Activated T-cell treated with anti-CD3 and anti-CD28 coated beads, Interleukin-2, amount 50 U/mL, for 72 hours (primary cell): ENCODE data around the gene NEDD9. TPM values are rescaled to one million over a fixed set of nuclear protein-coding genes. Genes with fewer than 3 reads are reported as not detected.

Experiments
- ATAC-seq, 2 donors: fragments of 150-1000 bp; cut with Tn5 transposase; replicated peaks in 1 of 2; 2 replicates each; pipeline ENCODE4 v1.10.0; 2021; ENCODE audit warnings: moderate library complexity in 2 of 2, mild to moderate bottlenecking in 1 of 2
- DNase-seq, 2 donors: peaks; one replicate each; pipeline ENCODE4 v3.0.0; 2021 to 2022; ENCODE audit warnings: mixed read lengths in 1 of 2
- H3K27ac Mint-ChIP-seq: one replicate; pipeline ENCODE4 v1.8.0; 2022; ENCODE audit warnings: mild to moderate bottlenecking, moderate library complexity, mixed read lengths
- H3K27me3 Mint-ChIP-seq: one replicate; pipeline ENCODE4 v1.8.0; 2022; ENCODE audit warnings: low read depth, mixed read lengths
- H3K36me3 Mint-ChIP-seq, 2 donors: one replicate each; pipeline ENCODE4 v1.8.0; 2022; ENCODE audit warnings: mixed read lengths in 2 of 2, mild to moderate bottlenecking in 1 of 2; ENCODE audit not compliant: insufficient read depth in 2 of 2
- H3K4me1 Mint-ChIP-seq: one replicate; pipeline ENCODE4 v1.8.0; 2022; ENCODE audit warnings: low read depth, mixed read lengths
- H3K4me3 Mint-ChIP-seq, 2 donors: one replicate each; pipeline ENCODE4 v1.8.0; 2022; ENCODE audit warnings: mild to moderate bottlenecking in 2 of 2, mixed read lengths in 2 of 2, moderate library complexity in 2 of 2
- H3K9me3 Mint-ChIP-seq, 2 donors: one replicate each; pipeline ENCODE4 v1.8.0; 2022; ENCODE audit warnings: mixed read lengths in 2 of 2
- total RNA-seq, 2 donors: library from RNA; stranded (reverse); gene quantifications; one replicate each; pipeline ENCODE4 v1.2.3, GENCODE V29; 2022

NEDD9 gene
- total RNA-seq, 2 donors from 2014 or later, result 20.8 to 36.4 TPM

GRCh38 chr6:11194356-11195218, 37.9 kb downstream of the NEDD9 start:
- Mint-ChIP-seq H3K4me1 (peaks cover 14% of the 10 kb centered on the region), H3K9me3 (no peaks in the 10 kb centered on the region), H3K27me3 (no peaks in the 10 kb centered on the region), H3K4me3 (no peak overlapping the region), H3K36me3 (peaks cover 8% of the 10 kb centered on the region in 2 donors), H3K27ac (no peak overlapping the region)
- DNase-seq, result no peak
- ATAC-seq, result no peak

DNA sequence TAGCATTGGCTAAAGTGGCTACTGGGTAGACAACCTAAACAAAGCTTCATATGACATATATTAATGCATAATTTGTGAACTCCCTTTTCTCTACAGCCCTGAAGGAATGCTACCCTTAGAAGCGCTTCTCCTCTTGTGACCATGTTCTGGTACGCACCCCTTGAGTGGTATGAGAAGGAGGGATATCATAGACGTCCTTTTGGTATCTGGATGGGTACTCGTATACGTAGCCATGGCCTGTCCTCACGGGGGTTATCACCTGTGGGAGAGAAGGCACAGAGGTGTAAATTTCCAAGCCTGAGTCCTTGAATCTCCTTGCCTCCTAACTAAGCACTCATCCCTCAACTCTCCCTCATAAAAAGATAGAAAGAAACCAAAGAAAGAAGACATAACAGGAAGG, 39.0 kb downstream of the NEDD9 start:
- Mint-ChIP-seq H3K4me3 (no peak overlapping the region), H3K9me3 (no peaks in the 10 kb centered on the region), H3K4me1 (peaks cover 2% of the 10 kb centered on the region), H3K27ac (no peak overlapping the region), H3K27me3 (no peaks in the 10 kb centered on the region), H3K36me3 (peaks cover 4 to 7% of the 10 kb centered on the region in 2 donors)
- DNase-seq, result no peak
- no peak for ATAC-seq

- H3K27ac Mint-ChIP-seq, result no peak overlapping the region
- peaks cover 8 to 13% of the 10 kb centered on the region in 2 donors for H3K36me3 Mint-ChIP-seq
- no peak for ATAC-seq
- no peaks in the 10 kb centered on the region for H3K27me3 Mint-ChIP-seq
- no peaks in the 10 kb centered on the region for H3K4me1 Mint-ChIP-seq
- DNase-seq, result no peak
- no peaks in the 10 kb centered on the region for H3K9me3 Mint-ChIP-seq
- H3K4me3 Mint-ChIP-seq, result no peak overlapping the region
Observed at GRCh38 chr6:11192167-11192566, 40.3 kb downstream of the NEDD9 start.

- ATAC-seq, result no peak
- Mint-ChIP-seq H3K36me3 (peaks cover 9 to 17% of the 10 kb centered on the region in 2 donors), H3K4me1 (no peaks in the 10 kb centered on the region), H3K9me3 (no peaks in the 10 kb centered on the region), H3K27ac (no peak overlapping the region), H3K27me3 (no peaks in the 10 kb centered on the region), H3K4me3 (no peak overlapping the region)
- no peak for DNase-seq
Observed at GRCh38 chr6:11190625-11191245, 41.7 kb downstream of the NEDD9 start.

DNA sequence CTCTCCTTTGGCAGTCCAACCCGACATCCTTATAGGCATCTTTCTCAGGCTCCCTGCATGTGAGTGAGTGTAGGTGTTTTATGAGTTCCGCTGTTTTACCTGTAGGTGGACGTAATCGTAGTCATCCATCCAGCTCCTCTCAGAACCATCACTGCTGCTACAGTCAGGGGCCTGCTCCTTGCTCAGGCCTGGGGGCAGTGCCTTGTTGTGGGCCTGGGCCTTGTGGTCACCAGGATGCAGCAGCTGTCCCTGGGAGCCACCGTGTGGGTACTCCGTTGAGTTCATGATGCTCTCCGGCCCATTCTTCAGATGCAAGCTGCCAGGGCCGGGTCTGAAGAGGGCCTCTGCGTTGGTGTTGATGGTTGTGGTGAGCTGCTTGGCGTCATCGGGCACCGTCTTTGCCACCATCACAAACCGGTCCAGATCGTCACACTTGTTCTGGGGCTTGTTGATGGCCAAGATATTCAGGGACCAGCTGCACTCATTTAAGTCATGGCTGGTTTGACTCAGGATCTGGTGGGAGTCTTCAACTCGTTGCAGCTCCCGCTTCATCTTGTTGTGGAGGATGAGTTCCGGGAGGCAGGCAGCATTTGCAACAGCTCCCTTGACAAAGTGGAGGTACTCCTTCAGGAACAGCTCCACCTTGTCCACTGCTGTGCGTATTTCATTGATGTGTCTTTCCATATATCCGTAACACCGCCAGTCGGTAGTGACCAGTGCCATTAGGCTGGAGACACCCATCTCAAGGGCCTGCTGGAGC, 42.4 kb downstream of the NEDD9 start:
- Mint-ChIP-seq H3K9me3 (no peaks in the 10 kb centered on the region), H3K4me3 (no peak overlapping the region), H3K36me3 (peaks cover 13 to 23% of the 10 kb centered on the region in 2 donors), H3K27me3 (no peaks in the 10 kb centered on the region), H3K4me1 (no peaks in the 10 kb centered on the region), H3K27ac (no peak overlapping the region)
- DNase-seq, result no peak
- no peak for ATAC-seq

GRCh38 chr6:11188161-11188915, 44.1 kb downstream of the NEDD9 start:
- DNase-seq (no peak), ATAC-seq (no peak)
- Mint-ChIP-seq H3K4me3 (no peak overlapping the region), H3K36me3 (peaks cover 21 to 34% of the 10 kb centered on the region in 2 donors), H3K4me1 (no peaks in the 10 kb centered on the region), H3K27ac (peak overlapping the region; percentile 41), H3K27me3 (no peaks in the 10 kb centered on the region), H3K9me3 (peaks cover 0 to under 1% of the 10 kb centered on the region in 2 donors)

DNA sequence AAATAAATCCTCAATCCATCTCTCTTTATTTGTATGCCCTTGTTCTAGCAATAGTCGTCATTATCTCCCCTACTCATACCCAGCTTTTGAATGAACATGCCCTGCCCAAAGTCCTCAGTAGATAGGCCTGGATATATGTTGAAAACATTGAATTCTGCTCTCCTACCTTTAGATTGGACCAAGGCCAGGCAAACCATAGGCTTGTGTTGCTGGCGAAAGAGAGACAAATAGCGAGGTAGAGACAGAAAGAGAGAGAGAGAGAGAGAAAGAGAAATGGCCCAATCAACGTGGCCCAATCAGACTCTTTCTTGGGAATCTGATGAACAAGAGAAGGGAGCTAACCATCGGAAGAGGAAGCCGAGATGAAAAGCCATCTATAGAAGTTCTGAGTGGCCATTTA, 45.2 kb downstream of the NEDD9 start:
- Mint-ChIP-seq H3K9me3 (peaks cover 0 to 2% of the 10 kb centered on the region in 2 donors), H3K4me1 (no peaks in the 10 kb centered on the region), H3K27ac (no peak overlapping the region), H3K36me3 (peaks cover 21 to 34% of the 10 kb centered on the region in 2 donors), H3K27me3 (no peaks in the 10 kb centered on the region), H3K4me3 (no peak overlapping the region)
- ATAC-seq (no peak), DNase-seq (no peak)

DNA sequence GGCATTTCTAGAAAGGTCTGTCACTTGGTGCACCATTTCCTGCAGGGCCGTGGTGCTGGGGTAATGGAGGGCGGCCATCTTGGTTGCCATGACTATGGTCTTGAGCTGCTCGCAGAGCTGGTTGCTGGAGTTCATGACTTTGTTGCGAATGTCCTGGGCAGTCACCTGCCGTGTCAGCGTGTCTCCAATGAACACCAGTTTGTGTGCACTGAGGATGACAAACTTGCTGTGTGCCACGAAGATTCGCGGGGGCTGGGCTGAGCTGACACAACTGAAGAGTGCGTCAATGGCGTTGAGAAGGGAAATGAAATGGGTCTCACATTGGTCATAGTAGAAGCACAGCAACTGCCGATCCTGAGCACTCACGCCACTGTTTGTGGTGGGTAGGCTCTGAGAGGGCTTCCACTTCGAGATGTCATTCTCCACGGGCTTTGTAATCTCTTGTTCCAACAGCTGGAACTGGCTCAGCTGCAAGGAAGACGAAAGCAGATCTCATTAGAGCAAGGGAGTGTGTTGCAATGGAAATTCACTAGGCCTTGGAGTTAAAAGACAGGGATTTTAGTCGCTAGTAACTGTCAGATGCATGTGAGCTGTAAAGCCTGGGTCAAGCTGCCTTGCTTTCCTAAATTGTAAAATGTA, 47.1 kb downstream of the NEDD9 start:
- Mint-ChIP-seq H3K9me3 (peaks cover 0 to 2% of the 10 kb centered on the region in 2 donors), H3K27ac (no peak overlapping the region), H3K27me3 (no peaks in the 10 kb centered on the region), H3K4me3 (no peak overlapping the region), H3K4me1 (no peaks in the 10 kb centered on the region), H3K36me3 (peaks cover 19 to 32% of the 10 kb centered on the region in 2 donors)
- DNase-seq, result no peak
- ATAC-seq, result no peak

- ATAC-seq, result no peak
- Mint-ChIP-seq H3K4me1 (no peaks in the 10 kb centered on the region), H3K9me3 (peaks cover 0 to 2% of the 10 kb centered on the region in 2 donors), H3K4me3 (no peak overlapping the region), H3K27ac (no peak overlapping the region), H3K27me3 (no peaks in the 10 kb centered on the region), H3K36me3 (peaks cover 19 to 32% of the 10 kb centered on the region in 2 donors)
- no peak for DNase-seq
Observed at GRCh38 chr6:11183761-11184362, 48.6 kb downstream of the NEDD9 start.

- Mint-ChIP-seq H3K27ac (no peak overlapping the region), H3K27me3 (no peaks in the 10 kb centered on the region), H3K9me3 (peaks cover 0 to 2% of the 10 kb centered on the region in 2 donors), H3K4me3 (no peak overlapping the region), H3K4me1 (no peaks in the 10 kb centered on the region), H3K36me3 (peaks cover 13 to 22% of the 10 kb centered on the region in 2 donors)
- no peak for DNase-seq
- no peak for ATAC-seq
Observed at GRCh38 chr6:11181478-11182136, 50.9 kb downstream of the NEDD9 start.

GRCh38 chr6:11179419-11180202, 52.9 kb downstream of the NEDD9 start:
- peaks cover 7 to 15% of the 10 kb centered on the region in 2 donors for H3K36me3 Mint-ChIP-seq
- no peaks in the 10 kb centered on the region for H3K4me1 Mint-ChIP-seq
- H3K9me3 Mint-ChIP-seq, result peaks cover 0 to 2% of the 10 kb centered on the region in 2 donors
- no peak overlapping the region for H3K27ac Mint-ChIP-seq
- no peak for ATAC-seq
- no peak overlapping the region for H3K4me3 Mint-ChIP-seq
- no peak for DNase-seq
- H3K27me3 Mint-ChIP-seq, result no peaks in the 10 kb centered on the region
